ENCODE data around the gene LAMB1.
"Not testable (repeated sequence)": the region's sequence is repeated elsewhere in the genome, so short reads cannot be mapped to it uniquely, and the experiment has no call there.

The LAMB1 gene

DNA sequence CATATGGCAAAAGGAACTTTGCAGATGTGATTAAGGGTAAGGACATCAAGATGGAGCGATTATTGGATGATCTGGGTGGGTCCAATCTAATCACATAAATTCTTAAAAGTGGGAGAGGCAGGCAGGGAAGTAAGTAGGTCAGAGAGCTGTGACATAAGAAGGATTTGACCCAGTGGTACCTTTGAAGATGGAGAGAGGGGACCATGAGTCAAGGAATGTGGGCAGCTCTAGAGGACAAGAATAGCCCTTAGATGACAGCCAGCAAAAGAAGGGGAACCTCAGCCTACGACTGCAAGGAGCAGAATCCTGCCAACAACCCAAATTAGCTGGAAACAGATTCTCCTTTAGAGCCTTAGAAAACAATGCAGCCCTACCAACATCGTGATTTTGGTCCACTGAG, 34.5 kb downstream of the LAMB1 start:
- DNase-seq, result no peak

DNA sequence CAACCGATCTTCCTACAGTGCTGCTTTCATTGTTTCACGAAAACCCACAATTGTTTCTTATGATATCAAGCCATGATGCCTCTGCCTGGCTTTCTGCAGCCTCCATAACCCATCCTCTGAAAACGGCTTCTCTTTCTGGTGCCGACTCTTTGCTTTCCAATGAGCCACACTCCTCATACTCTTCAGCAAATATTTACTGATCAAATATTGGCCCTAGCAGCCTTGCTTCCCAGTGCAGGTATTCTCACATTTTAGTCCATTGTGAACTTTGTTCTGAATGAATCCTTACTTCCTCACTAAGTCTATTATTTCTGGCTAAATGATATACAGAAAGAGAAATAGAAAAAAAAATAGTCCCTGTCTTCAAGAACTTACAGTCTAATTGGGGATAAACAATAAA, 35.5 kb downstream of the LAMB1 start:
- no peak for DNase-seq

GRCh38 chr7:107966711-107967110, 36.2 kb downstream of the LAMB1 start:
- DNase-seq, result no peak

DNA sequence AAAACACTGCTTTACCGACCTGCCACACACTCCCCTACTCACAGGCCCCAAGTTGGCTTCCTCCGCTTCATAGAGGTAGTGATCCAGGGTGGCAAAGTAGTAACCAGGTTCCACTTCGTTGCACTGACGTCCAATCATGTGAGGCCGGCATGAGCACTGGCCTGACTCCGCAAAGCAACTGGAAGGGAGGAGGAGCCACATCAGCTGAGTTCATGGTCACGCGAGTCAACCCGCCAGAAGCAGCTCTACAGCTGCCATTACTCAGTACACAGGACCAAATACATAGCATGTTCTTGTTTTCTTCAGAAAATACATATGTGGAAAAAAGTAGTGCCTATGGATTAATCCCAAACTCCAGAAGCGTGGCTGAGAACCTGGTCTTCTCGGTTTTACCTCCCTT, 38.5 kb downstream of the LAMB1 start:
- DNase-seq, result no peak

DNA sequence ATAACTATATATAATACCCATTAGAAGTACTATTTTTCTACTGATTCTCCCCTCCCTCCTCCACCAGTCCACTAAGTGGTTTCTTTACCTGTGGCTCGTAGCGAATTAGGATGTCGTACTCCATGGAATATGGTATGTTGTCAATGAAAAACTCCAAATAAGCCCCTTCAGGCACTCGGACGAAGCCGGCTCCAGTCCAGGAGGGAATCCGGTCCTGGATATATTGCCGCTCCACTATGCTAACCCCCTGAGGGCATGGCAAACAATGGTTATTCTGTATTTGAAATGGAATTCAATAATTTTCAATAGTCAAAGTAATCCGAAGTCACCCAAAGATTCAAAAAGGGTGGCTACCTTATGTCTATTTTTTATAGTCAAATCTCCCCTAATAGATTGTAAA, 40.1 kb downstream of the LAMB1 start:
- DNase-seq, result no peak

GRCh38 chr7:107961405-107961804, 41.6 kb downstream of the LAMB1 start:
- DNase-seq, result no peak

DNA sequence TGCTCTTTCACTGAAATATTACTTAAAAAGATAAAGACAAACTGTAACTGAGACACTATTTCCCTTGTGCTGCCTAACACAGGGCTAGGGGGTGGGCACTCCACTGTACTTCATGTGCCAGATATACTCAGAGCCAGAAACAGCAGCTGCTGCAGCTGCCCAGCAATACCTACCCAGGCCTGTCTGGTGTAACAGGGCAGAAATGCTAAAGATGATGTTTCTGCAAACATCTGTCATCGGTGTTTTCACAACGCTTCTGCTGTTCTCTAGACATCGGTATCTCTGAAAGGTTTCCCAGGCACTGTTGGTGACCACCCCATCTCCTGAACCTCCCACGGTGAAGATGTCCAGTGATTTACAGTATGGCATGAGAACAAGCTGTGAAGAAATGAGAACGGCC, 42.7 kb downstream of the LAMB1 start:
- no peak for DNase-seq

- no peak for DNase-seq
These were observed 43.4 kb downstream of the LAMB1 start for GRCh38 chr7:107959527-107959898.

DNA sequence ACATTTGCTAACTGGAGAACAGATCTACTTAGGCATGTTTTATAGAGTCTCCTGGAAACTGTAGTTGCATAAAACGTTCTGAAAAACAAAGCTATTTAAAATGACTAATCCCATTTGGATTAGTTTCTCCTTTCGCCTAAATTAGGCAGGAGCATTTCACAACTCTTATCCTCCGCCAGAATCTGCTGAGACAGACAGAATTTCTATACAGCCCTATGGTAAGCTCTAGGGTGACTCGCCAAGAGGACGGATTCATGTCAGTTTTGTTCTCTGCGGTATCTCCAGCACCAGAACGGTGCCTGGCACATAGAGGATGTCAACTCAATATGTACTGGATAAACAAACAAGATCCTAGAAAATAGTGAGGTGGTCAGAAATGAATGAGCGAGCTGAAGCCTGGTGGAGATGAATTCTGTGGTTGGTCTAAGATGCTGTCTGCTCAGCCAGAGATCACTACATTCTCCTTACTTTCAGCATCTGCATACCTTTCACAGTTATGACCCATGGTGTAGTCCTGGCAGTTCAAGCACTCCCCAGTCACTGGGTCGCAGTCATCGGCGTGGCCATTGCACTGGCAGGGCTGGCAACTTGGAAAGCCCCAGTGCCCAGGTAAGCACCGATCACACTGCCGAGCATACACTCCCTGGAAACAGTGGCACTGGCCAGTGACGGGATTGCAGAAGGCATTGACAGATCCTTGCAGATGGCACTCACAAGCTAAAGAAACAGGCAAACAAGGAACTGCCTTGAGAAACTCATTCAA, 44.0 kb downstream of the LAMB1 start:
- DNase-seq, result no peak

GRCh38 chr7:107957436-107957835, 45.5 kb downstream of the LAMB1 start:
- no peak for DNase-seq

DNA sequence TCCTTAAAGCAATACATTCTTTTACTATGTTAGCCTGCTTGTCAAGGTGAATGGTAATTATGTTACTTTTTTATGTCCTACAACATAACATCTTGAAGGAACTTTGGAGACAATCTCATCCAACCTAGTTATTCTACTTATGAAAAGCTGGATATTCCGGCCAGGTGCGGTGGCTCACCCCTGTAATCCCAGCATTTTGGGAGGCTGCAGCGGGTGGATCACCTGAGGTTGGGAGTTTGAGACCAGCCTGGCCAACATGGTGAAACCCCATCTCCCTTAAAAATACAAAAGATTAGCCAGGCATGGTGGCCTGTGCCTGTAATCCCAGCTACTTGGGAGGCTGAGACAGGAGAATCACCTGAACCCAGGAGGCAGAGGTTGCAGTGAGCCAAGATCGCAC, 46.0 kb downstream of the LAMB1 start:
- not testable (repeated sequence) for DNase-seq

GRCh38 chr7:107955394-107955793, 47.6 kb downstream of the LAMB1 start:
- no peak for DNase-seq

DNA sequence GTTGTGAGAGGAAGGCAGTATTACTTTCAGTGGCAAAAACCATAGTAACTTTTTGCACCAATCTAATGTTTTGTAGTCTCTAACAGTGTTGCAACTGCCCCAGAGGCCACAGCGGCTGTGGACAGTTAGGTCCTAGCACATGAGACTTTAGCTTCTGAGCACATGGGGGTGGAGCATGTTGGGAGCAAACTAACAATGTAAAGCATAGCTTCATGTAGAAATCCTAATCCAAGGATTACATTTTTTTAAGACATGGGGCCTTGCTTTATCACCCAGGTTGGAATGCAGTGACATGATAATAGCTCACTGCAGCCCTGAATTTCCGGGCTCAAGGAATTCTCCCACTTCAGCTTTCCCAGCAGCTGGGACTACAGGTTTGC, 49.0 kb downstream of the LAMB1 start:
- no peak for DNase-seq

DNA sequence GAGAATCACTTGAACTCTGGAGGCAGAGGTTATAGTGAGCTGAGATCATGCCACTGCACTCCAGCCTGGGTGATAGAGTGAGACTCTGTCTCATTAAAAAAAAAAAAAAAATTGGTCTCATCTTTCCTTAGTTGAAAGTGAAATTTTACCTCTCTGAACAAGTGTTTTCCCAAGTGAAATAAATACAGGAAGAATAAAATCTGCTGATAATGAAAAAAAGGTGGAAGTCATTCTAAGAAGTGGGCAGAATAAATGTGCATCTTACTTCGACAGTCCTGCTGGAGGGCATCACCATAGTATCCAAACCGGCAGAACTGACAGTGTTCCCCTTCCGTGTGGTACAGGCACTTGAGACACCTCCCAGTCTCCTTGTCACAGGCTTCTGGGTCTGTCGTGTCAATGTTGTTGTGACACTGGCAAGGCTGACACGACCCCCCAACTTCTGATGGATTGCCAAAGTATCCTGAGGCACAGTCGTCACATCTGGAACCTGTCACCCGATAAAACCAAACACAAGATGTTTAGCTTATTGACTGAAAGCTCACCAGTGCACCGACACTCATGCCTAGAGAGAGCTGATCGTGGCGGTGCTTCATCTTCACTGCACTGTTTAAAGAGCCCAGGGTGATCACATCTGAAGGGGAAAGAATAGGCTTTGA, 49.6 kb downstream of the LAMB1 start:
- DNase-seq, result no peak

- DNase-seq, result no peak
These were observed 51.1 kb downstream of the LAMB1 start for GRCh38 chr7:107951896-107952295.

DNA sequence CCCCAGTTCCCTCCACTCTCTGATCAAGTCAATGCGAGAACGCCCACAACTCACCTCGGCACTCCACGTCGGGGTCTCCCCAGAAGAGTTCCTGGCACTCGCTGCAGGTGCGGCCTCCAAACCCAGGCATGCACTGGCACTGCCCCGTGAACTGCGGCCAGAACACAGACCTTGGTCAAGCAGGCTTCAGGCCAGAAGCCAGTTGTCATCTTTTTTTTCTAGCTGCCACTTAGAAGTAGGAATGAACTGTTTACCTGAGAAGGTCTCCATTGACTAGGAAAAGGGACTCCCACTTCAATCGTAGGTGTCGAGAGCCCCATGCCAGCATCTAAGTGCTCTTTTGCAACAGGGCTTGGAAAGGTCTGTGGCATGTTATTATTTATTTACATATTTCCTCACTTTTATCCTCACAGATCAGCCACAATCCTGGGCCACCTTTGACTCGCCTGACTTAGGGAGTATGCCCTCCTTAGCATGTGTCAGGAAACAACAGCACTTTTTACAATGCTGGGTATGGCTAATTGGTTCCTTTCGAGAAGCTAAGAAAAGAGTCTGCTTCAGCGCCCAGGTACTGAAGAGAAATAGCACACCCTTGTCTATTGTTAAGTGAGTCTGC, 51.7 kb downstream of the LAMB1 start:
- no peak for DNase-seq

DNA sequence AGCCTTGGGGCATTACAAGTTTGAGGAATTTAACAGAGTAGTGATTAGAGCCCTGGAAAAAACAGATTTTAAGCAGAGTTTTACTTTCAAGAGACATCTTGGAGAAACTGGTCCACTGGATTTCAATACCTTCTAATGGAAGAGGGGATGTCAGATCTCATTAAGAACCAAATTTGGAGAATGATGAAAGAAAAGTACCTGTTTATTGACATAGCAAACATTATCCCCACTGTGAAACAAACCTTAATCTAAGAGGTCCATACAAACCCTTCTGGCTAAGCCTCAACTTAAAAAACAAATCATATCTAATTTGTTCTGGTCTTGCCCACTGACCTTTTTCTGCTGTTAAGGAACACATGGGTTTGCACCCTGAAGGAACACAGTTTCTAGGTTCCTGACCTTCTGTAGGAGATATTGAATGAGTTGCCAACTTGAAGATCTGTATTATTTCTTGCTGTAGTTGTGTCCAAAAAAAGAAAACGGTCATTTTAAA, 53.5 kb downstream of the LAMB1 start:
- DNase-seq, result no peak

DNA sequence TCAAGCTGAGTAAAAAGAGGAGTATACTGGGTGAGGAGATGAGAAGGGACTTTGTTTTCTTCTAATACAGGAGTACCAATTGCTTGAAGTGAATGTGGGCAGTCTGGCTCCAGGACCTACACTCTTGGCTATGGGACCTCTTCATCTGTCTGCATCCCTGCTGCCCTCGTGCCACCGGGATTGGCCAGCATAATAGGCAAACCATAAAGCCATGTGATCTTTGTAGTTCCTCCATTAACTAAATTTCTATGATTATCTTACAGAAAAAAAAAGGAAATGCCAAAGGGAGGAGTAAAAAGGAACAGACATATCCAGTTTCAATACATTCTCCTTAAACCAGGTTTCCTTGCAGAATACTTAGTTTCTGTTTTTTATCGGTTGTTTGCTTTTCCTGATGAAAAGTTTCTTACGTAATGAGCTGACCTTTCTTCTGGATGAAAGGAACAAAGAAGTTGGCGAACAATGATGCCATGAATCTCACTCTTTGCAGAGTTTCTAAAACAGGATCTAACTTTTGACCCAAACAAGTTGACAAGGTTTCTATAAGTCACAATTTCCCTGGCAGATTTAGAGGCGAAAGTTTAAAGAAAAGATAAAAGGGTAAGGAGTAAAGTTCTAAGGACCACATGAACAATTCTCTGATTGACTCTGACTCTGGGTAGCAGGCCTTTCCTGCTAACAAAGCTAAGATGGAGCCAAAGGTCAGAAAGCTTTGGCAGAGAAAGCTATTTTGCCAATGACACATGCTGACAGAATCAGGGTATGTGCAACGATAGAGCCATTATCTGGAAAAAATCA, 54.1 kb downstream of the LAMB1 start:
- no peak for DNase-seq

DNA sequence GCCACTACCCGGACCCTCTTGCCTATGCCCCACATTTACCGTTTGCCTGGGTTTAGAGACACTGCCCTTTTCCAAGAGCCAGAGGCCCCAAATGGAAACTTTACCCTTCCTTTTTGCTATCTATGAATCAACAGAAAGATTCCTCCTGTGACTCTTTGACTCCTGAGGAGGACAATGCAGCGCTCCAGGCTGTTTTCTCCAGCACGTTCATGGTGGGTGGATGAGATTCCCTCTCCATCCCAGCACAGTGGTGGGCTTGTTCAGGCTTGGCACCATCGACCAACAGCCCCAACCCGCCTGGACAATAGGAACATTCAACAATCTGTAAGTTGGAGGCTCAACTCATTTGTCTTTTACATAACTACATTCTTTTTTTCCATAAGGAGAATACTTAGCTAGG, 56.1 kb downstream of the LAMB1 start:
- no peak for DNase-seq

- DNase-seq, result no peak
These were observed 56.5 kb downstream of the LAMB1 start for GRCh38 chr7:107946451-107946850.

GRCh38 chr7:107945332-107945731, 57.6 kb downstream of the LAMB1 start:
- no peak for DNase-seq

DNA sequence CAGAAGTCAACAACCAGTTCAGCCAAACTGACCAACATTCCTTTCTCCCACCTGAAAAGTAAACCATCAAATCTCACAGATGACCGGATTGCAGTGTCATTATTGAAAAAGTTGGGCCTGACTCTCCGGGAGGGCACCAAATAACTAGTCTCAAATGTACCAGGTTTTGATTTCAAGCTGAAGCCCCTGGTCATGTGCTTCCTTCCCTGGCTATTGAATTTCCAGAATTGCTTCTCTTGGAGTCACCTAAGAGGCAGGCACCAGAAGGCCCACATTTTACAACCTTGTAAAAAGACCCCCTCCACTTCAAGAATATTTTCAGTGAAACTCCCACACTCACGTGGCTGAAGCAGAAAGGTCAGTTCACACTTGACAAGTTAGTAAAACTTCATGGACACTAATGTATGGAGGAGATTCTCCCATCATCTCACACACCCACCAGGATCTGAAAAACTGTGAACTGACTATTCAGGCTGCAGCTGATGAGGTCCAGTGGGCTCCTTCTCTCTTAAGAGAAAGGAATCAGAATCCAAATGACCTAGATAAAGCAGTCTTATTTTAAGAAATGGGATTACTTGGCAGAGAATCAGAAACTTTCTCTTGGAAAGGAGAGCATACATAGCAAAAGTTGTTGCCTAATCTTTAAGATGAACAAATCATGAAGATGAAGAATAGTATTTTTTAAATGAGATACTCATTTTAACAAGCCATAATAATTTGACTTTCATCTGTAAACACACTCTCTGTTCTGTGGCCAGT, 58.4 kb downstream of the LAMB1 start:
- DNase-seq, result no peak

DNA sequence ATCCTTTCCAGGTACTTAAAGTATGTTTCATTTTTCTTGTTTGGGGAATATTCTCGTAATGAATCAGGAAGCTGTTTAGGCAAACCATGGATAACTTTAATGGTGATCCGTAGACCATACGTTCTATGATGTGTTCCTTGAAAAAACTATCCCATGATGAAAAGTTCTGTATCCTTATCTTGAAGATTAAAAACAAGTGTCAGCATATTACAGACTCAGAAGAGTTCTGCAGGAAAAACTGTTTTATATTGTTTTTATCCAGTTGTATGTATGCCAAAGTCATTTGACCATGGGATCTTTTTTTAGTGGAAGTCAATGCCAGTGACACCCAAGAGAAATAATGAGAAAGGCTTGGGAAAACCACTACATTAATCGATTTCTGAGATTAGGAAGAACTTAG, 59.9 kb downstream of the LAMB1 start:
- DNase-seq, result no peak

Data from COR-L47 (cell line).